Hepatic stellate cell (primary cell): ENCODE measurements around the gene YY2.

Experiments used
- DNase-seq: peaks from one replicate; pipeline ENCODE4 v3.0.0; 2011; ENCODE audit warnings: low spot score

Gene YY2

DNA sequence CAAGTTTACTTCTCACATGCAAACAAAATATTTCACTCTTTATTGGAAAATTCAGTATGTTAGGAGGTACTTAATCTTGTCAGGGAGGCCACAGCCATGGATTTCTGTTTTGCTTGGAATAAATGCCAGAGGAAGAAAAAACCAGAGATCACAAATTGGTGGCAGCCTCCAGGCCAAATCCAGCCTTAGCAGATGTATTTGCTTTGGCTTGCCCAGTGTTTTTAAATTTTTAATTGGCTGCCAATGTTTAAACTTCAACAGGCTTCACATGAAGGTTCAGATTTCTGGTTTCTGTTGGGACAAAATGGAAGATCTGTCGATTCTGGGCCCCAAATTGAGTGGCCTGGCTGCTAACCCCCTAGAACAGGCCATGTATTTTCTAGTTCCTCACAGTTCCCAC, 19.2 kb downstream of the YY2 start:
- DNase-seq: no peak

DNA sequence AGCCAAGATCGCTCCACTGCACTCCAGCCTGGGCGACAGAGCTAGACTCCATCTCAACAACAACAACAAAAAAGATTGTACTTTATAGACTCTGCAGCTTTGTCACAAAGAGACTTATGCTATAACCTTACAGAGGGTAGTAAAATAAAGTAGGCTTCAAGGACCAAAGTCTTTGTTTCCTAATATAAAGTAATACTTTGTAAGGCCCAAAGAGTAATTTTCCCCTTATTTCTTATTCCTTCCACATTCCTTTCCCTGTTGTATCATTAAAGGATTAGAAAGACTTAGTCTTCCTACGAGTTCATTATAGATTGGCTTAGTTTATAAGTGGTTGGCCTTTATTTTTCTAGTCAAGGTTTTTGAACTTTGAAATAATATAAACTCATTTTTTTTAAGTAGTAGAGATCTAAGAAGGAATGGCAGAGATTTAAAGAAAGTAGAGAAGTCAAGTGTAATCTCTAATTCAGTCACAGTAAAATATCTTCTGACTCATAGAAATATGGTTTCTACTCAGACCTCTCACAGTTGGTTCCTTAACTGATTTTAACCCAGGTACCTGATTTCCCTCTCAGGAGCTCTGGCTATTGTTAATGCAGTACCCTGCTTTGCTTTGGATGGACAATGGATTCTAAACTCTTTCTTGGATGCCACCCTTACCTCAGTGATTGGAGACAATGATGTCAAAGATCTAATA, 26.2 kb downstream of the YY2 start:
- DNase-seq: no peak

DNA sequence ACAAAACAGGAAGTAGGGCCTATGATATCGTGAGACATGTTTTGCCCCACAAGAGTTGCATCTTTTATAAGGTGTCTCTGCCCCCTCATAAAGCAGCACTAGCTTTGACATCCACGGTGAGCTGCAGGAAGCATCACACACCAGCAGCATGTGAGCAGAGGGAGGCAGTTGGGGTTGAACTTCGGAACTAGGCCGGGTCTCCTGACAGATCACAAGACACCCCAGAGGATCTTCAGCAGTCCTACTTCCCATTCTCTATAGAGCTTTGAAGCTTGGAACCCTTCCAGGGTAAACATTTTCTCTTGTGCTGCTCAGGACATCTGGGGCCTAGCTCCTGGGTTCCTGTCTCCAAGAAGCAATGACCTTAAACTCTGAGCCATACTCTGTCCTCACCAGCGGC, 27.5 kb downstream of the YY2 start:
- no peak for DNase-seq

DNA sequence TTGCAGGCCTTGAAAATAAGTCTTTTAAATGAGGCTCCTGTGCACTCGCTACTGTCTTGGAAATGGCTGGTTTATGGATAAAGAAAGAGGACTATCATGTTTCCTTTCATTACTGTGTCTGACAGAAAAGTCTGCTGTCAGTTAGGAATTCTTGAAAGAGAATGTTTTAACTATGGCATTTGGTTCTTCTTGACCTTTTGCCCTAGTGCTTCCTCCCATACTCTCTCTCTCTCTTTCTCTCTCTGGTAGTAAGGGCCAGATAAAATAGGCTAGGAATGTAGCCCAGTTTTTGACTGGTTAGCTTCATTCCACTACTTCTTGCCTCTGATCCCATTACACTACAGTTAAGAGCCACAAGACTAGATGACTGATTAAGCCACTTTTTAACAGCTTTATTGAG, 29.8 kb downstream of the YY2 start:
- DNase-seq: no peak

DNA sequence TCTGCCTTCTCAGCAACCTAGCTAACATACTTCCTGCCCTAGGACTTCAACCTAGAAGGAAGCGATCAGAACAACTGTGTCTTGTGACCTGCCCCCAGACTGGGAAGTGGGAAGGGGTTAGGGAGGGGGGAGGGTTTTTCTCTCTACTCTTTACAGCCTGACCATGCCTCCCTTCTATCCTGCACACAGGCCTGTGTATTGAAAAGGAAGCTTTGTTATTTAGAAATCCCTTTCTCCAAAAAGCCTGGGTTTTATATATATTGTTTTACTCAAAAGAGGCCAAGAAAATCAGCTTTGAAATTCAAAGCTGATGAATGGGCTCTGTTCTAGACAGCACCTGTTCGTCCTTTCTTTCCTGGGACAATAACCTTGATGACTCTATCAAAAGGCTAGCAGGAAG, 49.5 kb downstream of the YY2 start:
- no peak for DNase-seq

DNA sequence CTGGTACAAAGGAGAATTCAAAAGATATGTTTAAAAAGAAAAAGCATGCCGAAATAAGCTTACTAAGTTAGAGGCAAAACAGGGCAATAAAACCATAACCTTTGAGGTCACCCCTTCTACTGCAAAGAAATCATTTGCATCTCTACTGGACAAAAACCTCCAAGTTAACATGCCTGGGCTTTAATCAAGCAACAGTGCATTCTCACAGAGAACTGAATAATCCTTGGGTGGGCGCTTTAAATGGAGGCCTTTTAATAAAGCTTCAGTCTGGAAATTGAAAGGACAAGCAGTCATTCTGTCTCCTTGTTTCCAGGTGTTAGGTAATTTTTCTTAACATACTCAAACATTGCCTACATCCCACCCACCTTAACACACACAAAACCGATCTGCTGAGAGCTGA, 50.2 kb downstream of the YY2 start:
- no peak for DNase-seq

DNA sequence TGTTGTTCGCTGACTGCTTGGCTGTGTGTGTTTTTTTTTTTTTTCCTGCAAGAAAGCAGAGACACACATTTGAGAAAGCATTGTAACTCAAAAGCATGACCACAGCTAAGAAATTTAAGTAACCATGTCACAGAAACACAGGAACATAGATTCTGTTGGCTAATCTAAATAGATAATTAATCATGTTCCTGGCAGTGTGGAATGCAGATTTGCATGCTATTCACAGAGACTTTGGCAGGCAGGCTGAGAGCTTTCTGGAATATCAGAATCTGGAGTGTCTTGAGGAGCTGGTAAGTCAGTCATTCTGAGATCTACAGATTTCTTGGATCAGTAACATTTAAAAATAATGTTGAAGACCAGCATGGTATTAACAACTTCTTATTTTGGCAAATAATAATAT, 51.5 kb downstream of the YY2 start:
- DNase-seq: no peak
